Superior temporal gyrus (tissue), 1 donor: Measurements from ENCODE around the gene ALPK3.
"Not testable (repeated sequence)": the region's sequence is repeated elsewhere in the genome, so short reads cannot be mapped to it uniquely, and the experiment has no call there.

Experiments used
- DNase-seq: peaks from one replicate; pipeline ENCODE4 v3.0.0-alpha.2; 2016; ENCODE audit errors: extremely low spot score

Gene ALPK3

DNA sequence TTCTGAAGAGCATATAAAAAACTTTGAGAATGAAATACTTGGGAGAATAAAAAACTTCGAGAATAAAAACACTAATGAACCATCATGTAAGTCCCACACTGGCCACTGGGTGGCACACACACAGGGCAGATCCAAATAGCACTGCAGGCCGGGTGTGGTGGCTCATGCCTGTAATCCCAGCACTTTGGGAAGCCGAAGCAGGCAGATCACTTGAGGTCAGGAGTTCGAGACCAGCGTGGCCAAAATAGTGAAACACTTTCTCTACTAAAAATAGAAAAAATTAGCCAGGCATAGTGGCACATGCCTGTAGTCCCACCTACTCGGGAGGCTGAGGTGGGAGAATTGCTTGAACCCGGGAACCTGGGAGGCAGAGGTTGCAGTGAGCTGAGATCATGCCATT, 28.5 kb downstream of the ALPK3 start:
- DNase-seq, result not testable (repeated sequence)

DNA sequence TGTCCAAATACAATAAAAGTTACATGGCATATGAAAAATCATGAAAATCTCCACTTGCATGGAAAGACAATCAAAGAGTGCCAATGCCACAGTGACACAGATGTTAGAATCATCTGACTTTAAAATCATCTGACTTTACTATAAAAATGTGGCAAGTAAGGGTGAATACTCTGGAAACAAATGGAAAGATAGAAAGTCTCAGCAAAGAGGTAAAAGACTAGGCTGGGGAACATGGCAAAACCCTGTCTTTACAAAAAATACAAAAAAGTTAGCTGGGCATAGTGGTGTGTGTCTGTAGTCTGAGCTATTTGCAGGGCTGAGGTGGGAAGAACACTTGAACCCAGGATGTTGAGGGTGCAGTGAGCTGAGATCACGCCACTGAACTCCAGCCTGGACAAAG, 29.1 kb downstream of the ALPK3 start:
- DNase-seq, result no peak

DNA sequence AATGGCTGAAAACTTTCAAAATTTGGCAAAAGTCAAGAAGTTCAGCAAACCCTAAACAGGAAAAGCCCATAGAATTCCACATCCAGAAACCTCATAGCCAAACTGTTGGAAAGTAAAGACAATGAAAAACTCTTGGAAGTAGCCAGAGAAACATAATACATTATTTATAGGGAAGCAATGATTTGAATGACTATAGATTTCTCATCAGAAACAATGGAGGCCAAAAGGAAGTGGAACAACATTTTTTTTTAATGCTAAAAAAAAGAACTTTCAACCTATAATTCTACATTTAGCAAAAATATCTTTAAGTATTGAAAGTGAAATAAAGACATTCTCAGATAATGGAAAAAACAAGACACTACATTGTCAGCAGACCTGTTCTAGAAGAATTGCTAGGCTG, 30.2 kb downstream of the ALPK3 start:
- DNase-seq, result no peak

DNA sequence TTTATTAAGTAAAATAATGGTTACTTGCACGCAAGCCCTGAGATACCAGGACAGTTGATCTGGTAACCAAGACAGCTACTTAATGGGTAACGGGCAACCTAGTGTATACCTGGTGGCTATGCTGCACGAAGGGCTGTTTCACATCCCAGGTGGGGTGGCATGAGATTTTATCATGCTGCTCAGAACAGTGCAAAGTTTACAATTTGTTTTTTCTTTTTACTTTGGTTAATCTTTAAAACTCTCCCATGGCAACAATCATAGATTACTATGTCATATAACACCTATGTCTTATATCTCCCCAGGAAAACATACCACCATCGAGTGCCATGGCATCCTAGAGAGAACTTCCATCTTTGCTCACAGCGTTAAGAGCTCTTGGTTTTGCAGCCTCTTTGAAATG, 35.1 kb downstream of the ALPK3 start:
- DNase-seq, result no peak

DNA sequence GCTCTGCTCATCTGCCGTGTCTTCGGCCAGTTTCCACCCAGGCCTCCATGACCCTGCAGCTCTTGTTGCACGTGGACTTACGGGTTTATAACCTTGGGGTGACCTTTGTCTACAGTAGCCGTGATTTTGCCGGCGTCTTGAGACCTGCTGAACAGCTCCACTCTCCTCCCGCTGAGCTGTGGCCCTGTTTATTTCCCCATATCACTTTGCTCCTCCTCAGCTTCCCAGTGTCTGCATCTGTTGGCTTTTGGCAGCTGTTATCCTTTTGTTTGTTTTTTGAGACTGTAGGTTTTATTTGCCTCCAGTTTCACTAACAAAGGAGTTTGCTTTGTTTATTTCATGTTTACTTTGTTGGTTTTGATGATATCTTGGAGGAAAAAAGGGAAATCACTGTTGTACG, 38.0 kb downstream of the ALPK3 start:
- no peak for DNase-seq

DNA sequence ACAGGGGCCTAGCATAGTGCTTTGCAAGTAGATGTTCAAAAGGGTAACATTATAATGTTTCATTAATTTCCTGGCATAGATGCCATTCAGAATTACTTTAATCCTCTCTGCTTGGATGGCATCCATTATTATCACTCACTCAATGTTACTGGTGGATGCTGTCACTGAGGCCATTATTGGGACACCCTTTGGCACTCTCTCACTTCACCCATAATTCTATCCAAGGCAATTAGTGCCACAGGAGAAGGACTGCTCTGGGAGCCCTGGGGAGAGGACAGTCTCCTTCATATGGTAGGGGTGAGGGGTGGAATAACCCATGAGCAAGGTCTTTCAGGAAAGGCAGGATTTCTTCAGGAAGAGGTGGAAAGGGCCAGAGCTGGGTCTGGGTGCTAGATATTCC, 38.6 kb downstream of the ALPK3 start:
- no peak for DNase-seq

DNA sequence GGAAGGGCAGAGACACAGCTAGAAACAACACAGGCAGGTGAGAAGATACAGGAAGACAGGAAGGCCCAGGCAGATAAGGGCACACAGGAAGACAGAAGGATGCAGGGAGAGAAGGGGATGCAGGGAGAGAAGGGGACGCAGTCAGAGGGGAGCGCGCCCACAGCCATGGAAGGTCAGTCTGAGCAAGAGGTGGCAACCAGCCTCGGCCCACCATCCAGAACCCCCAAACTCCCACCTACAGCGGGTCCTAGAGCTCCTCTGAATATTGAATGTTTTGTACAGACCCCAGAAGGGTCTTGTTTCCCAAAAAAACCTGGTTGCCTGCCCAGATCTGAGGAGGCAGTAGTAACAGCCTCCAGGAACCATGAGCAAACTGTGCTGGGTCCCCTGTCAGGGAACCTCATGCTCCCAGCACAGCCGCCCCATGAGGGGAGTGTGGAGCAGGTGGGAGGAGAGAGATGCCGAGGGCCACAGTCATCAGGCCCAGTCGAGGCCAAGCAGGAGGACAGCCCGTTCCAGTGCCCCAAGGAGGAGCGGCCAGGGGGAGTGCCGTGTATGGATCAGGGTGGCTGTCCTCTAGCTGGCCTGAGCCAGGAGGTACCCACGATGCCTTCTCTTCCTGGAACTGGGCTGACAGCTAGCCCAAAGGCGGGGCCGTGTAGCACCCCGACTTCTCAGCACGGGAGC, 39.7 kb downstream of the ALPK3 start:
- DNase-seq, result no peak

DNA sequence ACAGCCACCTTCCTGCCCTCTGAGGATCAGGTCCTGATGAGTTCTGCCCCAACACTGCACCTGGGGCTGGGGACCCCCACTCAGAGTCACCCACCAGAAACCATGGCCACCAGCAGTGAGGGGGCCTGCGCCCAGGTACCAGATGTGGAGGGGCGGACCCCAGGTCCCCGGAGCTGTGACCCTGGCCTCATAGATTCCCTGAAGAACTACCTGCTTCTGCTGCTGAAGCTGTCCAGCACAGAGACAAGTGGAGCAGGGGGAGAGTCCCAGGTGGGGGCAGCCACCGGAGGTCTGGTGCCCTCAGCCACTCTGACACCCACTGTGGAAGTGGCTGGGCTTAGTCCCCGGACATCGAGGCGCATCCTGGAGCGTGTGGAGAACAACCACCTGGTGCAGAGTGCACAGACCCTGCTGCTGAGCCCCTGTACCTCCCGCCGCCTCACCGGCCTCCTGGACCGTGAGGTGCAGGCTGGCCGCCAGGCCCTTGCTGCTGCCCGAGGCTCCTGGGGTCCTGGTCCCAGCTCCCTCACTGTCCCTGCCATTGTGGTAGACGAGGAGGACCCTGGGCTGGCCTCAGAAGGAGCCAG, 40.4 kb downstream of the ALPK3 start:
- DNase-seq, result no peak

DNA sequence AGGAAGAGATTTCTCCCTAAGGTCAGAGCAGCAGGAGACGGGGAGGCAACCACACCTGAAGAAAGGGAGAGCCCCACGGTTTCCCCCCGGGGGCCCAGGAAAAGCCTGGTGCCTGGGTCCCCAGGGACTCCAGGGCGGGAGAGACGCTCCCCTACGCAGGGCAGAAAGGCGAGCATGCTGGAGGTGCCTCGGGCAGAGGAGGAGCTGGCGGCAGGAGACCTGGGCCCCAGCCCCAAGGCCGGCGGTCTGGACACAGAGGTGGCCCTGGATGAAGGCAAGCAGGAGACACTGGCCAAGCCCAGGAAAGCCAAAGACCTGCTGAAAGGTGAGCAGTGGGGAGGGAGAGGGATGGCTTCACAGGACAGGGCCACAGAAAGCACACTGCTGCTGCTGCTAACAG, 41.1 kb downstream of the ALPK3 start:
- DNase-seq, result no peak

DNA sequence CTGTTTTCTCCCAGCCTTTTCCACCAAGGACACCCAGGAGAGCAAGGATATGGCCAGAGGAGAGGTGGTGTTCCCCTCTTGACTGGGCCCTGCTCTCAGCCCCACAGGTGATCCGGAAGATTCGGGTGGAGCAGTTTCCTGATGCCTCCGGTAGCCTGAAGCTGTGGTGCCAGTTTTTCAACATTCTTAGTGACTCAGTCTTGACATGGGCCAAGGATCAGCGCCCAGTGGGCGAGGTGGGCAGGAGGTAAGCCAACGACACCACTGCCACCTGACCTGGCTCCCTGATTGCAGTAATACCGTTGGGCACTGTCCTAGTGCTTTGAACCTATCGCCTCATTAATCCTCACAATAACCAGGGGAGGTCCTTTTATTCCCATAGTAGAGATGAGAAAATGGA, 42.0 kb downstream of the ALPK3 start:
- no peak for DNase-seq

DNA sequence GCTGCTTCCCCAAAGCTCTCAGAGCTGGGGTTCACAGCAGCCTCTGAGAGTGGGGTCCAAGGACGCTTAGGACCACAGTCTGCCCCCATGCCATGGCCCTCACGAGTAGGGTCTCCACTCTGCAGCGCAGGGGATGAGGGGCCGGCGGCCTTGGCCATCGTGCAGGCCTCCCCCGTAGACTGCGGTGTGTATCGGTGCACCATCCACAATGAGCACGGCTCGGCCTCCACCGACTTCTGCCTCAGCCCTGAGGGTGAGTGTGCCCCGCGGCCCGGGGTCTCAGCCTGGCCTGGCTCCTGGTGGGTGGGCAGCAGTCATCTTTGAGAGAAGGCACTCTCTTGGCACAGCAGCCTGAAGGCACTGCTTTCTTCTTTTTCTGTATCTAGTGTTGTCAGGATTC, 42.5 kb downstream of the ALPK3 start:
- no peak for DNase-seq

DNA sequence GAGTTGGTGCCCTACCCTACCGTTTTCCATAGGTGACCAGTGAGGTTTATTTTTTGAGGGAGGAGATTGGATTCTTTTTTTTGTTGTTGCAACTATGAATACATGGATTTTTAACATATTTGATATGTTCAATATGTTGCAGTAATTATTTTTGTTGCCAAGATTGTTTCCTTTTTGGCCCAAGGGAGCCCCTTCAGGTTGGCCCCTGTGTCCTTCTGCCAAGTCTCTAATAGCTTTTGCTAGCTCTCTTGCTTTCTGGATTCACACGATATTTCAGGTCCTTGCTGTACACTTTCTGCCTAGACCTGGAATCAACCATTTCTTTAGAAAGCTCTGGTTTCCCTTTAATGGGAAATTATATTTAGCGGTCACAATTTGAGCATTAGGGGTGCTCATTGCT, 44.6 kb downstream of the ALPK3 start:
- DNase-seq, result no peak

DNA sequence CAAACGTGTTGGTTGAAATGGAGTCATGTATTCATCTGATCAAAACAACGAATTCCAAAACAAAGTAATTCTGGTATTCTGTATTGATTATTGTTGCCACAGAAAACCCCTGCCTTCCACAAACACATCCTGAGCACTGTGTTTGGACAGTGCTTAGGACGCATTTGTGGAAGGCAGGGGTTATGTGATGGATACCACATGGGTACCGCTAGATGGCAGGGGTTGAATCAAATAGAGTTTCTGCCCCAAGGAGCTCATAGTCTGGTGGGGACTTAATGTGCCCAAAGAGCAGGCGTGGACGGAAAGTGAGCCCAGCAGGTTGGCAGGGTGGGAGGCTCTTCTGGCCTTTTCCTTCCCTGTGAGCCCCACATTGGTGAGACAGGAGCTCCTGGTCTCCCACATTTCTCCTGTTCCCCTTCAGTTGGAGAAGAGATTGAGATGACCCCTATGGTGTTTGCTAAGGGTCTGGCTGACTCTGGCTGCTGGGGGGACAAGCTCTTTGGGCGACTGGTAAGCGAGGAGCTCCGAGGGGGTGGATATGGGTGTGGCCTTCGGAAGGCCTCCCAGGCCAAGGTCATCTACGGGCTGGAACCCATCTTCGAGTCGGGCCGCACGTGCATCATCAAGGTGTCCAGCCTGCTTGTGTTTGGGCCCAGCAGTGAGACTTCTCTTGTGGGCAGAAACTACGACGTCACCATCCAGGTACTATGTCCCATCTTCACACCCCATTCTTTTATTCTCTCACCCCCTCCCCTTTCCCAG, 45.2 kb downstream of the ALPK3 start:
- DNase-seq, result no peak

DNA sequence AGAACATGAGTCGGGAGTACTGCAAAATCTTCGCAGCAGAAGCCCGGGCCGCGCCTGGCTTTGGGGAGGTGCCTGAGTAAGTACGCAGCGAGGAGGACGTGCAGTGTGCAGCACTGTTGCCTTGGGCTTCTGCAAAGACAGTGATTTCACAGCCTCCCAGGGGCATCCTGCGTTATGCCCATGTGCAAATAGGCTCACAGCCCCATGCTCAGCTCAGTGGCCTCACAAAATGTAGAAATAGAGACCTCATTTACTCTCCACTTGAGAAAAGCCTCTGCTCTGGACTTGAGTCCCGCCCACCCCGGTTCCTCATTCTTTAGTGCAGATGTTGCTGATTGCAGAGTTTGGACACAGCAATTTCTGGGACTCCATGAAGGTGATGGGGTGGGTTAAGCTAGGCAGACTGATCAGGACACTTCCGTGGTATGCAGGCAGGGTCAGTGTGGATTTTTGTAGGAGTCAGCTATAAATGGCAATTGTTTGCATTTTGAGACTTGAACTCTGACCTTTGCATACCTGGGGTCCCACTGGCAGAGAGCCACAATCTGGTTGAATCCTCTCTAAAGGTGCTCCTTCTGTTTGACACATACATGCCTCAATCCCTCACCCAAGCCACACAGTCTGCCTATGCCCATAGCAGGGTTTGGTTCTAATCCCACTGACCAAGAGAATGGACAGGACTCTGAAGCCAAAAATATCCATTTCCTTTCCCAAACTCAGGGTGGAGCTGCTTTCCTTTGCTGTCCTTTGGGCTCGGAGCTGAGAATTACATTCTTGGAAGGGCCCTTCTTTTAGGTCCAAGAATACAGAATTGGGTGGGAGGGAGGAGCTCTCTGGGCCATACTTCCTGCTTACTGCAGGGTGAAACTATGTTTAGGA, 46.6 kb downstream of the ALPK3 start:
- DNase-seq, result no peak

DNA sequence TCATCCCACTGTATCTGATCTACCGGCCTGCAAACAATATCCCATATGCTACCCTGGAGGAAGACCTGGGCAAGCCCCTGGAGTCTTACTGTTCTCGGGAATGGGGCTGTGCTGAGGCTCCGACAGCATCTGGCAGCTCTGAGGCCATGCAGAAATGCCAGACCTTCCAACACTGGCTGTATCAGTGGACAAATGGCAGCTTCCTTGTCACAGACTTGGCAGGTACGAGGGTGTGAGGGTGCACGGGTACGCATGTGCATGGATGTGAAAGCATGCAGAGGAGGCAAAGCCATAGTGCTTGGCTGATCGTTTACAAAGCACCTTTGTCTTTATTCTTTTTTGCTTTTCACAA, 47.3 kb downstream of the ALPK3 start:
- DNase-seq, result no peak

DNA sequence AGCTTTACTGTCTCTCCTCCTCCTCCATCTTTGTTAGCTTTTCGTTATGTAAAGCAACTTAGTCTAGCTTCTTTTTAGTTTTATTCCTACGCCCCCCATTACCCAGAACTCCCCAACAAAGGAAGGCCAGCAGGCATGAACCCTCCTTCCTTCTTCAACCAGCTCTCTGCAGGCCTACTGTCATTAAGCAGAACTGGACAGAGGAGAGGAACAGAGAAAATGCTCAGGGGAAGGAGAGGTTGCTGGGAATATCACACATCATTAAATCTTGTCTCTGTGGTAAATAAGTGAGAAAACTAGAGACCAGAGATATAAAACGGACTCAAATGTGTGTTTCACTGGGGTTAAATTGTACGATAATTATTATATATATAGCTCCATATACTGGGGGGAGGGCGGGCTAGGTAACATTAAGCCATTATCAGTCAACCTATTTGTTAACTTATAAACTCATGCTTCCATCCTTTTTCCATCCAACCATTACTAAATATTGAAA, 48.0 kb downstream of the ALPK3 start:
- no peak for DNase-seq

DNA sequence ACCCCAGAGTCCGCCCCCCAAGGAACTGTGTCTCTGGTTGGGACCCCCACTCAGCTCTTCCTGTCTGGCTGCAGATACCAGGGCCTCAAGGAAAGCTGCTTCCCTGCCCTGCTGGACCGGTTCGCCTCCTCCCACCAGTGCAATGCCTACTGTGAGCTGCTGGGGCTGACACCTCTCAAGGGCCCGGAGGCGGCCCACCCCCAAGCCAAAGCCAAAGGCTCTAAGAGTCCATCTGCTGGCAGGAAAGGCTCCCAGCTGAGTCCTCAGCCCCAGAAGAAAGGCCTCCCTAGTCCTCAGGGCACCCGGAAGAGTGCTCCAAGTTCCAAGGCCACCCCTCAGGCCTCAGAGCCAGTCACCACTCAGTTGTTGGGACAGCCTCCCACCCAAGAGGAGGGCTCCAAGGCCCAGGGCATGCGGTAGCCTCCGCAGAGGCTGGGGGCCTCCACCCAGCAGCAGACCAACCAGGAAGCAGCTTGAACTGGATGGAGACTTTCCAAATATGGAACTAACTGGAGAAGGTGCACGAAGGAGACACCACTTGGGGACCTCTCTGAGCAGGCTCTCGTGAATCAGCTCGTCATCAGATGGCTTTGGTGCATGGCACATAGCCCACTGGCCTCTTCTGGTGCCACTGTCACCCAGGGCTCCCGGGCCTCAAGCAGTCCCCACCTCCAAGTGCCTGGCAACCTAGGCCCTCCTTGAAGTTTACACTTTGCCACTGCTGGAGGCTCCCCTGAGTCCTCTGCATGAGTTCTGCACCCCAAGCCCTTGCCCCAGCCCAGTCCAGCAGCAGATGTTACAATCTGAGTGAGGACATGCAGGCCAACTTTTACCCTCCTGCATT, 51.1 kb downstream of the ALPK3 start:
- no peak for DNase-seq

DNA sequence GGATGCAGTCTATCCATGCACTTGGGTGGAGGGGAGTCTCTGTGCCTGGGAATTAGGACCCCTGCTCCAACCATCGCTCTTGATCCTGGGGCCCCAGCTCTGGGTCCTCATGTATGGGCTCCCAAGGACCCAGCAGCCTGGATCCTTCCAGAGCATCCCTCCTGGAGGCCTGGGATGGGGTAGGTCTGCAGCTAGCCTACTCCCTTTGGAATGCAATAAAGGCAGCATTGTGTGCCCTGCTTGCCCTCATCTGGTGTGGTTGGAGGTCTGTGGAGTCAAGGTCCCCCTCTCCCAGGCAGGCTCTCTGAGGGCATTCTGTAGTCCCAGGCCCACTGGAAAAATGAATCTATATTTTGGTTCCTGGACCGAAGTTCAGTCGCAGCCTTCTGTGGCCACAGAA, 52.4 kb downstream of the ALPK3 start:
- no peak for DNase-seq

DNA sequence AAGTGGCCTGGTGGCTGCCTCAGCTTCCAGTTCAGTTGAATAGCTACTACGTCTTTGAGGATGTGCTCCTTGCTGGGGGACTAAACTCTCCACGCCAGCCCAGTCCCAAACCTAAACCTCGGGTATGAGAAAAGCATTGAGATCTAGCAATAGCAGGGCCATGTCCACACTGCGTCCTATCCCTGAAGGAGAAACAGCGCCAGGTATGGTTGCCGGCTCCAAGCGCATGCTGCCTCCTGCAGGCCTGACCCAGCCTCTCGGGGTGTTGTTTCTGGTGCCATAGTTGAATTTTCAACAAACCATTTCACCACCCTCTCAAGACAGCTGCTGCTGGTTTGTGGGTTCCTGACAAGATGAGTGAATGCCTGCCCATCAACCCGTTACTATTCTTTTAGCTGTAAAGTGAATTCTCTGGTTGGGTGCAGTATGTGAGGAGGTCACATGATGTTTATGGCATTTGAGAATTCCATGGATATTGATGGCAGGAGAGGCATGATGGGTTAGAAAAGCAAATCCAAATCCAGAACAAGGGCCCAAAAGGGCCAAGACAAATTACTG, 54.4 kb downstream of the ALPK3 start:
- DNase-seq, result no peak

DNA sequence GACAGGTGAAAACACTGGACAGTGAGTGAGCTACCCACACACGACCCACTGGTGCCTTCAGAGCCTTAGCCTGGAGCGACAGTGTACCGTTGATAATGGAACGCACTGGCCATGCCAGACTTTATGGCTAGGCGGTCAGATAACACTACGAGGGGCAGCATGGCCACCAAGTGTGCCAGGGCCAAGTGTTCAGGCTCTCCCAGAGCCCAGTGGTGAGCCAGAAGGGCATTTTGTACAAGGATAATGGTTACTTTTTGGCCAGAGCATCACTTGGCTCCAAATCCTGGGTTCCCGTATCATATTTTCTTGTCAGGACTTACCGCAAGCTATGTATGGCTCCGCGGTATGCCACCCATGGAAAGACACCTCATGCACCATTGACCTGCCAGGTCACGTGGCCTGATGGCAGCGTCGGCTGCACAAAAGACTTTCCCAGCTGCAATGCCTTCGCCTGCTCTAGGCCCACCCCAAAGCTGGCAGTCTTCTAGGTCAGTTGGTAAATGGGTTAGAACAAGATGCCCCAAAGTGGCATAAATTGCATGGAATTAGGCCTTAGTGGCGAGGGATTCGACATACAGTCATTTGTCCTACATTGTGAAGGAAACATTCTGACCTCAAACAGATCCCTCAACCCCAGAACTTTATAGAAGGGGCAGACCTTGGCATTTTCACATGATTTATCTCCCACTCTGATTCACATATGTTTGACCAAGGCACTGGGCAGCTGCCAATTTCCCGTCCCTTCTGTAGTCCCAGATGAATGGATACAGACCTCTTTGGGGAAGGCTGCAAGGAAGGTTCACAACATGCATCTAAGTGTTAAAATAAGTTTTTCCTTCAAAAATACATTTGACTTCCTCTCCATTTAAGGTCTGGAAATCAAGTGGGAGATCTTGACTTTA, 55.1 kb downstream of the ALPK3 start:
- DNase-seq, result no peak
